ENCODE data around the gene PYGB. TPM values are rescaled to one million over a fixed set of nuclear protein-coding genes. Genes with fewer than 3 reads are reported as not detected.

The PYGB gene
- total RNA-seq, 2 experiments from 2014 or later: 26.3 to 27.5 TPM

DNA sequence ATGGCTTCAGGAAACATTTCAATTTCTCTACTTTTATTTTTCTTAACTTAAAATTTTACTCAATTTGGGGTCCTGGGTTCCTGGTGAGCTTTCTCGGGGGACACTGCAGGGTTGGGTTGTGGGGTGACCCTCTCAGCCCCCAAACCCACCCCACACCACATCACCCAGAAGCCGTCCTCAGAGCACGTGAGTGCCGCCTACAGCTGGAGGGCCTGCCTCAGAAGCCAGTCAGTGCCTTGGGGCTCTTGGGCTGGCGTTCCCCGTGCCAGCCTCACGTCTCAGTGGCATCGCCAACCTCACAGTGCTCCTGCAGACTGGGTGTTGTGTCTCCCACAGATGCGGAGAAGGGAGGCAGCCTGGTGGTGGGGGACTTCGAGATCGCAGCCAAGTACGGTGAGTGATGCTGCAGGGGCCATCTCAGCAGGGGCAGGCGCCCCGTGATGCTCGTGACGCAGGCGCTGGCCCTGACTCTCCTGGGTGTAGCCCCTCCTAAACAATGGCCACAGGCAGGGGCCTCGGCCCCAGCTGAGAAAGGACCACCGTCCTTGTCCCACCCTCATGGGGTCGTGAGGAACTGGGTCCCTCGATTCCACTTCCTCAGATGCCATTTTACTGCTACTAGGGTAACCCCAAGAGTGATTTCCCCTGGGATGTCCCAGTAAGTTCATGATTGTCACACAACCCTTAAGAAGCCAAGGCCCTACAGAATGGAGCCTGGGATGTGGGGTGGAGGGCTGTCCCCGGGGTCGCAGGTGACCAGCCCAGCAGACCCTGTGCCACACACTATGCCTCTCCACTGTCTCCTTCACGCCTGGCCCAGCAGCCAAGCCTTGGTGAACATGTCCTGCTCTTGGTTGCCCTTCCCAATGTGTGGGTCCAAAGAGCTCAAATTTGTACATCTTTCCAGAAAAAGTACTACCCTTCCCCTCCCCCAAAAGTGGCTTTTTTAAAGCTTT, 23.8 kb upstream of the PYGB start:
- no peaks in the 10 kb centered on the region for H3K9me3 Mint-ChIP-seq
- H3K36me3 Mint-ChIP-seq (ENCODE audit: low read depth): peaks cover 9% of the 10 kb centered on the region

DNA sequence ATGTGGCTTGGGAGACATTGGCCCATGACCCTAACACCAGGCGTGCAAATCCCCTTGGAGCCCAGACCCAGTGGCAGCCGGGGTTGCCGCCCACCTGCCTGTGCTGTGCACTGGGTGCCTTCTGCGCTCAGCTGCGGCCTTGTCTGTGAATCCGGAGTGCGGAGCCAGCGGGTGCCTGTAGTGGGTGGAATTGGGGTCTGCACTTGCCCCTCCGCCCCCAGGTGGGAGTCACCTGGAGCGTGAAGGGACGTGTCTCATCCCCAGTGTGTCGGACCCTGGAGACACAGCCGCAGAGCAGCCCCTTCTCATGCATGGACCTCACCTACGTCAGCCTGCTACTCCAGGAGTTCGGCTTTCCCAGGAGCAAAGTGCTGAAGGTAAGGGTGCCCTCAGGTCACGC, 22.9 kb upstream of the PYGB start:
- Histone ChIP-seq H3K27ac (ENCODE audit: low read depth in 1 of 2, low read length in 2 of 2) (no peak overlapping the region), H3K4me3 (ENCODE audit: low read length) (no peak overlapping the region), H3K36me3 (ENCODE audit: insufficient read depth, low read length) (peaks cover 2% of the 10 kb centered on the region), H3K4me1 (ENCODE audit: insufficient read depth, low read length) (no peaks in the 10 kb centered on the region), H3K9me3 (ENCODE audit: control insufficient read depth in 1 of 2, insufficient read depth in 1 of 2, low read length in 2 of 2) (no peaks in the 10 kb centered on the region), H3K27me3 (ENCODE audit: control insufficient read depth in 1 of 2, insufficient read depth in 2 of 2, low read length in 2 of 2) (no peaks in the 10 kb centered on the region)
- DNase-seq (no peak), ATAC-seq (ENCODE audit: poor library complexity) (no peak)
- TF ChIP-seq, protein P1, sequence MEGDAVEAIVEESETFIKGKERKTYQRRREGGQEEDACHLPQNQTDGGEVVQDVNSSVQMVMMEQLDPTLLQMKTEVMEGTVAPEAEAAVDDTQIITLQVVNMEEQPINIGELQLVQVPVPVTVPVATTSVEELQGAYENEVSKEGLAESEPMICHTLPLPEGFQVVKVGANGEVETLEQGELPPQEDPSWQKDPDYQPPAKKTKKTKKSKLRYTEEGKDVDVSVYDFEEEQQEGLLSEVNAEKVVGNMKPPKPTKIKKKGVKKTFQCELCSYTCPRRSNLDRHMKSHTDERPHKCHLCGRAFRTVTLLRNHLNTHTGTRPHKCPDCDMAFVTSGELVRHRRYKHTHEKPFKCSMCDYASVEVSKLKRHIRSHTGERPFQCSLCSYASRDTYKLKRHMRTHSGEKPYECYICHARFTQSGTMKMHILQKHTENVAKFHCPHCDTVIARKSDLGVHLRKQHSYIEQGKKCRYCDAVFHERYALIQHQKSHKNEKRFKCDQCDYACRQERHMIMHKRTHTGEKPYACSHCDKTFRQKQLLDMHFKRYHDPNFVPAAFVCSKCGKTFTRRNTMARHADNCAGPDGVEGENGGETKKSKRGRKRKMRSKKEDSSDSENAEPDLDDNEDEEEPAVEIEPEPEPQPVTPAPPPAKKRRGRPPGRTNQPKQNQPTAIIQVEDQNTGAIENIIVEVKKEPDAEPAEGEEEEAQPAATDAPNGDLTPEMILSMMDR (IDR thresholded peaks at IDR 0.05): no peak
- ChIA-PET POLR2A (no interaction called here), CTCF (no interaction called here)
- no peaks in the 10 kb centered on the region for H3K9me3 Mint-ChIP-seq
- intact Hi-C loops (cut with DNase I, micrococcal nuclease): no loop called here
- H3K4me1 Mint-ChIP-seq (ENCODE audit: low read depth): no peaks in the 10 kb centered on the region
- no peaks in the 10 kb centered on the region for H3K27me3 Mint-ChIP-seq
- H3K36me3 Mint-ChIP-seq (ENCODE audit: low read depth): peaks cover 5% of the 10 kb centered on the region
- no peak overlapping the region for H3K4me3 Mint-ChIP-seq
- H3K27ac Mint-ChIP-seq: no peak overlapping the region

More for the DNA sequence above, 23.8 kb upstream of the PYGB start:
- Histone ChIP-seq H3K9me3 (ENCODE audit: control insufficient read depth in 1 of 2, insufficient read depth in 1 of 2, low read length in 2 of 2) (no peaks in the 10 kb centered on the region), H3K36me3 (ENCODE audit: insufficient read depth, low read length) (peaks cover 7% of the 10 kb centered on the region), H3K4me1 (ENCODE audit: insufficient read depth, low read length) (no peaks in the 10 kb centered on the region), H3K27ac (ENCODE audit: low read depth in 1 of 2, low read length in 2 of 2) (no peak overlapping the region), H3K4me3 (ENCODE audit: low read length) (no peak overlapping the region), H3K27me3 (ENCODE audit: control insufficient read depth in 1 of 2, insufficient read depth in 2 of 2, low read length in 2 of 2) (no peaks in the 10 kb centered on the region)
- intact Hi-C loops (cut with DNase I, micrococcal nuclease): no loop called here
- no peaks in the 10 kb centered on the region for H3K27me3 Mint-ChIP-seq
- TF ChIP-seq, protein P1 (IDR thresholded peaks at IDR 0.05): no peak
- H3K4me3 Mint-ChIP-seq: no peak overlapping the region
- ChIA-PET POLR2A (interaction anchor here (0.6 to 1.2 kb wide), 2 partner anchors 23 to 27 kb away, joined by 3 to 4 read pairs; no protein-coding TSS in a partner anchor), CTCF (interaction anchor here (0.8 to 1.0 kb wide), 2 partner anchors 147 to 175 kb away, joined by 3 read pairs; no protein-coding TSS in a partner anchor)
- no peak for ATAC-seq (ENCODE audit: poor library complexity)
- no peaks in the 10 kb centered on the region for H3K4me1 Mint-ChIP-seq (ENCODE audit: low read depth)
- H3K27ac Mint-ChIP-seq: no peak overlapping the region
- no peak for DNase-seq

GRCh38 chr20:25225642-25226432, 22.0 kb upstream of the PYGB start:
- H3K27me3 ChIP-seq (ENCODE audit: control insufficient read depth in 1 of 2, insufficient read depth in 2 of 2, low read length in 2 of 2): no peaks in the 10 kb centered on the region
- no peak overlapping the region for H3K4me3 Mint-ChIP-seq
- no peaks in the 10 kb centered on the region for H3K27me3 Mint-ChIP-seq
- intact Hi-C loops (cut with DNase I, micrococcal nuclease): no loop called here
- ChIA-PET CTCF (no interaction called here), POLR2A (no interaction called here)
- no peaks in the 10 kb centered on the region for H3K9me3 Mint-ChIP-seq
- no peak overlapping the region for H3K27ac ChIP-seq (ENCODE audit: low read depth in 1 of 2, low read length in 2 of 2)
- TF ChIP-seq, protein P1 (IDR thresholded peaks at IDR 0.05): no peak
- H3K4me1 ChIP-seq (ENCODE audit: insufficient read depth, low read length): no peaks in the 10 kb centered on the region
- DNase-seq: no peak
- no peaks in the 10 kb centered on the region for H3K9me3 ChIP-seq (ENCODE audit: control insufficient read depth in 1 of 2, insufficient read depth in 1 of 2, low read length in 2 of 2)
- peaks cover 2% of the 10 kb centered on the region for H3K36me3 ChIP-seq (ENCODE audit: insufficient read depth, low read length)
- peaks cover 5% of the 10 kb centered on the region for H3K36me3 Mint-ChIP-seq (ENCODE audit: low read depth)
- no peak for ATAC-seq (ENCODE audit: poor library complexity)
- H3K4me3 ChIP-seq (ENCODE audit: low read length): no peak overlapping the region
- H3K27ac Mint-ChIP-seq: no peak overlapping the region
- H3K4me1 Mint-ChIP-seq (ENCODE audit: low read depth): no peaks in the 10 kb centered on the region
